GM12892 (cell line): Measurements from ENCODE around the gene IL18R1.

Source experiments
- POLR2A ChIP-seq: IDR thresholded peaks from 2 replicates; pipeline ENCODE4 v1.6.1; 2011; ENCODE audit warnings: low read depth, low read length, control low read depth
- TAF1 ChIP-seq: IDR thresholded peaks from 2 replicates; pipeline ENCODE4 v1.6.1; 2011; ENCODE audit warnings: low read depth, mild to moderate bottlenecking, control low read depth, low read length, borderline replicate concordance

GRCh38 chr2:102318437-102318836, 37.2 kb upstream of the IL18R1 start:
- TF ChIP-seq TAF1, result no peak
- TF ChIP-seq POLR2A, result no peak
